Activated effector memory CD4-positive, alpha-beta T cell treated with anti-CD3 and anti-CD28 coated beads, Interleukin-2, amount 50 U/mL, for 16 hours (primary cell): ENCODE data around the gene MTERF4.
A peak's percentile ranks its signal among the peaks of the same experiment; 100 is the strongest.
"Not testable (repeated sequence)": the region's sequence is repeated elsewhere in the genome, so short reads cannot be mapped to it uniquely, and the experiment has no call there.

Experiments used
- DNase-seq: peaks from one replicate; pipeline ENCODE4 v3.0.0-alpha.2; 2020

The MTERF4 gene

DNA sequence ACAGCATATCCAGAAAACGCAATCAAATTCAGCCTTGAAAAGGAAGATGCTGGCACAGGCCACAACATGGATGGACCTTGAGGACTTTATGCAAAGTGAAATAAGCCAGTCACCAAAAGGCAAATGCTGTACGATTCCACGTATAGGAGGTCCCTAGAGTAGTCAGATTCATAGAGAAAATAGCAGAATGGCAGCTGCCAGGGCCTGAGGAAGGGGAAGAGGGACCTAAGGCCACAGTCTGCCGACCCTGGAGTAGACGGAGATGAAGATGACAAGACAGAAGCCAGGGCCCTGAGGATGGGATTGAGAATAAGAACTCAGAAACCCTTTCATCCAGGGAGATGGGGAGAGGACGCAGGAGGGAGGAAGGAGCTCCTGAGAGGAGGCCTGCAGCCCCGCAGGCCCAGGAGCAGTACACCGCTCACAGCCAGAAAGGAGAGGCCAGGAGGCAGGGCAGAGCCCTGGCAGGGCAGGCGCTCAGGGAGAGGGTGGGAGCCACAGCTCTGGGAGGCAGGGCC lies 8.1 kb upstream of the MTERF4 start:
- no peak for DNase-seq

DNA sequence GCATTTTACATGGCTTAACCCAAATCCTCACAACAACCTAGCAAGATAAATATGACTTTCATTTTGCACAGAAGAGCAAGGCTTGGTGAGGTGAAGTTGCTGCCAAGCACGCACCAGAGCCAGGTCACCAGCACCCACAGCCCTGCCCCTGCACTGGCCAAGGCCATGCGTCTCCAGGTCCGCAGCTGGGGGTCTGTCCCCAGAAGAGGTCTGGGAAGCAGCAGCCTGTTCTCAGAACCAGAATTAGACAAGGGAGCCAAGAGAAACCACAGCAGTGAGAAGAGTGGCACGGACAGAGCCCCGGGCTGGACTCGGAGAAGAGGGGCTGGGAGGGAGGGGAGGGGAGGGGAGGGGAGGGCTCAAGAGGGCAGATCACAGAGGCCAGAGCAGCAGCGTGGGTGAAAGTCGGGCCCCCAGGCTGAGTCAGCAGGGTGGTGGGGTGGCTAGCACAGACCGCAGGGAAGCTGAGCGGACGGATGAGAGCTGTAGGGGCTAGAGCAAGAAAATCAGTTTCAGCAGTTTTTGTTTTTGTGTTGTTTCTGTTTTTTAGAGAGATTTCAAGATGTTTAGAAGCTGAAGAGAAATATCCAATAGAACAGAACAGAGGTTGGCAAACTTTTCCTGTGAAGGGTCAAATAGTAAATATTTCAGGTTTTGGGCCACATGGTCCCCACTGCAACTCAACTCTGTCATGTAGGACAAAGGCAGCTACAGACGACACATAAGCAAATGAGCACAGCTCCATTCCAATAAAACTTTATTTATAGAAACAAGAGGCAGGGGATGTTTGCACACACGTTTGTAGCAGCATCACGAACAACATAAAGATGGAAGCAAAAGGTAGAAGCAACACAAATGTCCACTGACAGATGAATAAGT lies 7.4 kb upstream of the MTERF4 start:
- DNase-seq = peak; percentile 76

DNA sequence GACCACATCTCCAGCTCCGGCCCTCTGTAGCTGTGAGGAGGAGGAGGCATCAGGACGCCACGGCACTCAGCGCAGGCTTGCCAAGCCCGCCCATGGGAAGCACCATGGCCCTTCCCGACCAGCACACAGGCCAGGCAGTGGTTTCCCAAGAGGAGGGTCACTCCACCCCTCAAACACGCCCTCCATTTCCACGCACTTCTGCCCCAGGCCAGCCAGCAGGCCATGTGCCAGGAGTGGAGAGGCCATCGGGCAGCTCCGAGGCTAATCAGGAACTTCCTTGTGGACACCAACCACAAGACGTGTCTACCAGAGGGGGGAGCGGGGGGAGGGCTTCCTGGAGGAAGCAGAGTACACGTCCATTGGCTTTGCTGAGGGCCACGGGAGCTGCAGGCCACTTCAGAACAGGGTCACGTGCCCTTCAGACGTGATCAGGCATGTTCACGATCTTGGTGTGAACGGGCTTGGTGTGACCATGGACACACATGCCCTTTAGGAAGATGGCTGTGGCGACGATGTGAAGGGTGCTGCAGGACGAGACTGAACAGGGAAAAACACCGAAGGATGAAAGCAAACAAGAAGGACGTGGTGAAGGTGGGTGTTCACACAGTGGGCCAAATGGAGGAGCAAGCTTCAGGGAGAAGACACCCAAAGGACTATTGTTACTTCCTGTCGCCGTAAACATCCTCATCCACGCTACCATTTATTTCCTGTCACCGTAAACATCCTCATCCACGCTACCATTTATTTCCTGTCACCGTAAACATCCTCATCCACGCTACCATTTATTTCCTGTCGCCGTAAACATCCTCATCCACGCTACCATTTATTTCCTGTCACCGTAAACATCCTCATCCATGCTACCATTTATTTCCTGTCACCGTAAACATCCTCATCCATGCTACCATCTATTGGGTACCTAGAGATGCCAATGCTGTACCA lies 6.5 kb upstream of the MTERF4 start:
- DNase-seq = peak; percentile 68

DNA sequence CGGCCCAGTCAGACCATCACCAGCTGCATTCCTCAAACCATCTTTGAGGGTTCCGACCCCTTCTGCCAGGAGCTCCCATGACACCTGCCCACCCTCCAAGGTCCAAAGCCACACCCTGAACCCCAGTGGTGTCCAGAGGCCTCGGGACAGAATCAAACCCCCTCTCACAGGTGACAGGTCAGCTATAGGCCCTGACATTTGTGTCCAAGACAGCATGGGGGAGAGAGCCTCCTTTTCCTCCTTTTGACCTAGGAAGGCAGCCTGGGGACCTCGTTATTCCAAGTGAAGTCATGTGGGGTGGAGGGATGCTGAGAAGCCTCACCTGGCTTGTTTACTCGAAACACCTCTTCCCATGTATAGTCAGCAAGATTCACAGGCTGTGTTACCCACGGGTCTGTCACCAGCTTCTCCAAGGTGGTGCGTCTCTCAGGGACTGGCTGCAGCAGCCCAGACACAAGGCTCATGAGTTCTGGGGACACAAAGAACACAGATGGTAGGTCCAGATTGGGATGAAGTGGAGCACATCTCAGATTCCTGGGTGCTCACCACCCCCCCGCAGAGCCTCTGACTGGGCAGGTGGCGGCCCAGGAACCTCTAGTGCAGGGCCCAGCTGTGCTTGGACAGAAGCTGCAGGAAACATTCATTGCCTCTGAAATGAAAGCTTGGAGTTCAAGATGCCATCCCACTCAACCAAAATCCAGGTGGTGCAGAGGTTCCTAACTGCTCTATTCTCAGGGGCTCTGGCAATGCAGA lies 5.1 kb upstream of the MTERF4 start:
- no peak for DNase-seq

DNA sequence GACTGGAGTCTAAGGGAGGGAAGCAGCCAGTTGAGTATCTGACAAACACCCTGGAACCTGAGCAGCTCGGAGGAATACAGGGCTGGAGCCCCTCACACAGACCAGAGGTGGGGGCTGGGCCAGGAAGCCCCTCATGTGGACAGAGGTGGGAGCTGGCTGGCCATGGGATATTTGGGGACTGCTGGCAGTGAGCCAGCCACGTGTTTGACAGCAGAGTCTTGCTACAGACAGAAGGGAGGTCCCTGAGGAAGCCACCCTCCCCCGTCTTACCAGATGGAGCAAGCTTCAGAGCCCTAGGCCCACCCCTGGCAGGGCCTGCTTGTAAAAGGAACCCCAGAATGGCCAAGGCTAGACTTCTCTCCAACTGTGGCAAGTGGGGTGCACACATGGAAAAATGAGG lies 3.6 kb upstream of the MTERF4 start:
- no peak for DNase-seq

DNA sequence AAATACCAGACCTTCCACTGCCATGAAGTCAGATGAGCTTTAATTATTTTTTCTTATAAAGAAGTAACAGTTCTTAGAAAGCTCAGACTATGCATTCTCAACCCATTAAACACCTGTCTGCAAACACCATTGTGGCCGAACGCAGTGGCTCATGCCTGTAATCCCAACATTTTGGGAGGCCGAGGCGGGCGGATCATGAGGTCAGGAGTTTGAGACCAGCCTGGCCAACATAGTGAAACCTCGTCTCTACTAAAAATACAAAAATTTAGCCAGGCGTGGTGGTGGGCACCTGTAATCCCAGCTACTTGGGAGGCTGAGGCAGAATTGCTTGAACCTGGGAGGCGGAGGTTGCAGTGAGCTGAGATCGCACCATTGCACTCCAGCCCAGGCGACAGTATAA lies 2.5 kb upstream of the MTERF4 start:
- DNase-seq = not testable (repeated sequence)

DNA sequence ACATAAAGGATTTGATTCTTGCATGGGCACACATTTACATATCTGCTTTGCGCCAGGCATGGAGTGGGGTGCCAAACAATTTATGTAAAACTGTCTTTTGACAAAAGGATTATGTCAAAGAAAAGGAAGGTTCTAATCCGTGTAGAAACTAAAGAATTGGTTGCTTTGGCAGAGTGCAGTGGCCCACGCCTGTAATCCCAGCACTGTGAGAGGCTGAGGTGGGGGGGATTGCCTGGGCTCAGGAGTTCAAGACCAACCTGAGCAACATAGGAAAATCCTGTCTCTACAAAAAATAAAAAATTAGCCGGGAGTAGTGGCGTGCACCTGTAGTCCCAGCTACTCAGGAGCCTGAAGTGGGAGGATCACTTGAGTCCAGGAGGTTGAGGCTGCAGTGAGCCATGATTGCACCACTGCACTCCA lies 1.1 kb upstream of the MTERF4 start:
- DNase-seq = no peak

DNA sequence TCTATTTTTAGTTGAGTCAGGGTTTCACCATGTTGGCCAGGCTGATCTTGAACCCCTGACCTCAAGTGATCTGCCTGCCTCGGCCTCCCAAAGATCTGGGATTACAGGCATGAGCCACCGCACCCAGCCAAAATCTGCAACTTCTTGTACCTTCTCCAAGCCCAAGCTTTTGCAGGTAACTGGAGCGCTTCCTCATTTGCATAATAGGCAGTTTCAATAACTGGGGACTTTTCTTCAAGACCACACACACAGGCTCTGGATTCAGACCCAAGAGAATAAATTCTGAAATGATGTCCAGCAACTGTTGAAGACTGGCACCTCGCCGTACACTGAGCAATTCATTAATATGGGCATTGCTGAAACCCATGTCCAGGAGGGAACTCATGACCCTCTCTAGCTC lies 2.8 kb downstream of the MTERF4 start:
- DNase-seq = no peak

DNA sequence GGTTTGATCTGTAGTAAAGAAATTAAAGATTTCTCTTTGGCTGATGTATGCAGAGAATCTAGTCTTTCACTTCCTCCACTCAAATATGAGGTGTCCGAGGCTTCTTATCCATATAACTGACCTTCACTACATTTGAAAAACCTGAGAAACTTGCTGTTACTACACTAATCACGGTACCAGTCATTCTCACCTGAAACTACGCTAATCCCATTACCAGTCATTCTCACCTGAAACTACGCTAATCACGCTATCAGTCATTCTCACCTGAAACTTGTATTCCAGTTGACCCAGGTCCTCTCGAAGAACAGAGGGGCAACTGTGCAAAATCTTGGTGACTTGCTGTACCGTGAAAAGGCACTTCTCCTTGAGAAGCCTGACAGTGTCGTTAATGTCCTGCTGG lies 5.1 kb downstream of the MTERF4 start:
- no peak for DNase-seq

DNA sequence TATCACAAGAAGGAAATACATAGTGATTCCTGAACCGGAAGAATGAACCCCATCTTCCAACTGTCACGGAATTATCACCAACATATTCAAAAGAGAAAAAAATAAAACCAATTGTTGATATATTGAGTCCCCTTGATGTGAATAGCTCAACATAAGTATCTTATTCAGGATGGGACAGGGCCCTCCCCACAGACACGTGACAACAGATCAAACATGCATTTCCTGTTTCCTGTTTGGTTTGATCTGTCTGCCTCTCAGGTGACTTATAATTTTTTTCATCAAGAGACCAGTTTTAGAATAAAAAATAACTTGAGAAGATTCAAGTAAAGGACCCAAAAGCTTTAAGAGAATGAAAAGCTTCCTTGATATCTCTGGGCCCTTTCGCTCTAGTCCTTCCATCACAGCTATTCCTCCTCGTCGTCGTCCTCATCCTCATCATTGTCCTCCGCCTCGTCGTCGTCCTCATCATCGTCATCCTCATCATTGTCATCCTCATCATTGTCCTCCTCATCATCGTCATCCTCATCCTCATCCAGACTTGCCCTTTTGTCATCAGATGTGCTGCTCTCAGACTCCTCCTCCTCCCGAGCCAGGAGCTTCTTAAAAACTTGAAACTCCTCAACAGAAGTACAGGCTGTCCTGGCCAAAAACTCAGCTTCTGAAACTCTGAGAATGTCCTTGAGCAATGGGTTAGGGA lies 6.3 kb downstream of the MTERF4 start:
- DNase-seq = peak; percentile 85

DNA sequence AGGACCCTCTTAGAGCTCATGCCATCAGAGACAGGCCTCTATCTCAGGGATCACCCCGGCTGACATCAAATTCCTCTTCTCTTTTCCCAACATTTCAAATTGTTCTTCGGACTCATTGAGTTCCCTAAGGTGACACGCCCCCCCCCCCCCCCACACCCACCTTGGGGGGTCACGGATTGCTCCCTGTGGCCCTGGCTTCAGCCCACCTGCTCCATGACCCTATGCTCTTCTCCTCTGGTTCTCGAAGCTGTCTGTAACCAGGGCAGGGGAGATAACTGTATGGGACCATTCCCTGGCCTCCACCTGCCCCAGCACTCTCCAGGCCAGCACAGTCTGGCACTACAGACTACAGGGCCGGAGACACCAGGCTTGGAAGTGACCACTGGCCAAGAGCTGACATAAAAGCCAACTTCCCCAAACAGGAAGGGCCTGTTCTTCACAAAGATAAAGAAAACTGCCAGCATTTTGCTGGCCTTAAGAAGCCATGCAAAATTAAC lies 7.1 kb downstream of the MTERF4 start:
- DNase-seq = no peak

DNA sequence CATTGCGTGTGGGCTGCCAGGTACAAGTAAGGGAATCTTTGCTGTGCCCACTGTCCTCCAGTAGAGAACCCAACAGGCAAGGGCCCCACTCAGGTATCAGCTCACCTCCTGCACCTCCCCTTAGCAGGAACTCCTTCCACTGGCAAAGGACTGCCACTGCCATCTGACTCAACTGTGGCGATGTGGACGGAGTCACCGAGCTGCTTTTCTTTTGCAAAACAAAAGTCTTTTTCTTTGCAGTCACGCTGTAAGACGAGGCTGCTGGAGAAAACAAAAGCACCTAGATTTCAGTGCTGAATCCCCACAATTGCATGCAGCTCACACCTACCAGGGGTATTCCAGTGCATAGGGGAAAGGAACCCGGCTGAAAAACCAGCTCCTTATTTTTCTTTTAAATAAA lies 7.9 kb downstream of the MTERF4 start:
- no peak for DNase-seq

DNA sequence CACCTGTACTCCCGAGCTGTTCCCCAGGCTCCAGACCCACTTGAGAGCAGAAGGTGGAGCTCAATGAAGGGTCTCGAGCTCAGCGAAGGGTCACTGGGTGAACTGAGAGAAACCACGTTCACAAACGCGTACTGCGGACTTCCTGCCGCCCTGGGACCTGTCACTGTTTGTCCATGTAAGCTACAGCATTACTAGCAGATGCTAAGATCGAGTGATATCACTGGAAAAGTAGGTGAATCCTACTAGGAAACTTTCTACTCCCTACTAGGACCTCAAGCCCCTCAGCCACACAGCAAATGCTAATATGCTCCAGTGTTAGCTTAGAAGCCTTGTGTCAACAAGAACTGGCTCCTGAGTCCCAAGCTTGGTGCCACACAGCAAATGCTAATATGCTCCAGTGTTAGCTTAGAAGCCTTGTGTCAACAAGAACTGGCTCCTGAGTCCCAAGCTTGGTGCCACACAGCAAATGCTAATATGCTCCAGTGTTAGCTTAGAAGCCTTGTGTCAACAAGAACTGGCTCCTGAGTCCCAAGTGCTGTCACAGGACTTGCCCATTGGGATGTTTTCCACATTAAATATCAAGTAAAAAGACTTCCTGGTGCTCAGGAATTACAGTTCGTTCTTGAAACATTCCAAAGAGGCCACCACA lies 8.8 kb downstream of the MTERF4 start:
- DNase-seq = not testable (repeated sequence)

DNA sequence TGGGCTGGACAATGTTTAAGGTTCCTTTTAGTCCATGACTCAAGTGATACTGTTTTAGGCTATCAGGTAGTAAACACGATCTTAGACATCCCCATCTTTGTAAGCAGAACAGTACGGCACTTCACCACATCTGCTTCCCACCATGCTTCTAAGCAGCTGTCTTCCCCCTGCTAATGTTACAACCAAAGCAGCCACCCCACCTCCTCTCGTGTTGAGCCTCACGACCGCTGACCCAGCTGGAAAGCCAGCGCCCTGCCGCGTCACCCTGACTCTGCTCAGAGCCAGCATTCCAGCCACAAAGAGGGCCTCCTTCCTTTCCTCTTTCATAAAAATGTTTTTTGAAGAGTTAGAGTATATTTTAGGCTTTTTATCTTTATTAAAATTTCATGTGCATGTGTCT lies 9.4 kb downstream of the MTERF4 start:
- no peak for DNase-seq

DNA sequence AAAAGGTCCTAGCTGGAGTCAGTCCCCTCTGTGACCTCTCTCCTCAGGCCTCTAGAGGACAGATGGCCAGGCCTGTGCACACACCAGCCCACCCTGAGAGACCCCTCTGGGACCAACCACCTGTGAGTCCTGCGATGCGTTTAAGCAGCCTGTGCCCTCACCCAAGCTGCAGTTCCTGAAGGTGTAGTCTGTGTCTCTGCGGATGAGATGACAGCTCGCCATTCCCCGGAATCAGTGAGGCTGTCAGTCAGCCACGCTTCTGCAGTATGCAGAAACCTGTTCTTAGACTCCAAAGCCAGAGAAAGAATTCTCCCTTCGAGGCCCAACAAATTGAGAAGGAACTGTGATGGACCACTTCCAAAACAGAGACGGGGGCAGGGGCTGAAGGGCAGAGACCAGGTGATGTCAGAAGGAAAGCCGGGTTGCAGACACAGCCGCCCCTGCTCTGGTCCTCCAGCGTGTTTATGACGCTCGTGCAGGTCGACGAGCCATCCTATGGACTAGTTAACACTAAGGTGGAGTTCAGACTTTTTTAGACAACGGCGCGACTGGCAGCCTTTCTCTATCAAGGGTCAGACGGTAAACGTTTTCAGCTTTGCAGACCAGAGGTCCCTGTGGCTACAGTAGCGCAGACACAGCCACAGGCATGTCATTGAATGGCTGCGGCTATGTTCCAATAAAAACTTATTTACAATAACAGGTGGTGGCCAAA lies 10.2 kb downstream of the MTERF4 start:
- DNase-seq = no peak

DNA sequence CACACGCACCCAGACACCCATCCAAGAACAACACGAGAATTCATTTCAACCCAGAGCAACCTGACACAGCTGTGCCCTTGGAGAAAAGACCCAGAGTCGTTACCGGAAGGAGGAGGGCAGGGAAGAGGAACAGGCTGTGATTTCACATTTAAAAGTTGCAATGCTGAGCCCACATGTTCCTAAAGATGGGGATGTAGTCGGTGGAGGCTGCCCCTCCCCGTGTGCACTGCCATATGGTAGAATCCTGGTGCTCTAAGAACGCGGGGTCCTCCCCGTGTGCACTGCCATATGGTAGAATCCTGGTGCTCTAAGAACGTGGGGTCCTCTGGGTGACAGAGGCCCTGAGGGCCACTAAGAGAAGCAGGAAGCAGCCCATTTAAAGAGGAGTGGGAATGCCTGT lies 10.9 kb downstream of the MTERF4 start:
- no peak for DNase-seq

DNA sequence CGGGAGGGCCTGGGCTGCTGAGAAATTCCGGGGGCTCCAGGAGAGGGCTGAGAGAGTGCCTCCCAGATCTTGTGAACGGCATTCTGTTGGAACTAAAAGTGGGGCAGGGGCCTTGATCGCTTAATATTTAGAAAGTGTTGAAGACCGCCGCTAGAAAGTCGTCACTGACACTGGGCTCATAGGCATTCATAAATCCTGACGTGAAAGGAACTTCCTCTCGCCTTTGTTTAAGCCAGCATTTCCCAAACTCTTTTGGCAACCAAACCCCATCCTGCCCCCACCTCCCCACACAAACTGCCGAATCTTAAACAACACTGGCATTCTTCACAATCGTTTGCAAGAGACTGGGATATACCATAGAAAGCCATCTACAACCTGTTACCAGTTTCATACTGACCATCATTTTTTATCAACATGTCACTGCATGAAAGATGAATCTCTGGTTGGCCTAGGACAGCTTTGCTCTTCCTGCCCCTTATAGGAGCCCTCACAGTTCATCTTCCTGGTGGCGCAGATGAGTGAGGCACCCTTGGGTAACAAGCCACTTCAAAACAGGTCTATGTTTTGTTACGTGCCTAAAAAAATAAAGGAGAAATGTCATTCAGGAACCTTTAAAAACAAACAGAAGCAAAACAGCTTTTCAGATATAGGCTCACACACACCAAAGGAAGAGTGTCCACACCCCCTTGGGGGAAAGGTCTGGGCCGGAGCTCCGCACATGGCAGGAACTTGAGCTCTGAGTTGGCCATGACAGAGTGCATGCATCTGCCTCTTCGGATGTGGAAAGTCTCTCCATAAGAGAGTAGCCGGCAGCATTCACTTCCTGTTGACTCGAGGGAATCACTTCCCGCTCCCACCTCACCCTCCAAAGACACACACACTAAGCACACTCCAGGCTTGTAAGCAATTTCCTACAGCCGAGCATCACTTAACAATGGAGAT lies 13.0 kb downstream of the MTERF4 start:
- no peak for DNase-seq

DNA sequence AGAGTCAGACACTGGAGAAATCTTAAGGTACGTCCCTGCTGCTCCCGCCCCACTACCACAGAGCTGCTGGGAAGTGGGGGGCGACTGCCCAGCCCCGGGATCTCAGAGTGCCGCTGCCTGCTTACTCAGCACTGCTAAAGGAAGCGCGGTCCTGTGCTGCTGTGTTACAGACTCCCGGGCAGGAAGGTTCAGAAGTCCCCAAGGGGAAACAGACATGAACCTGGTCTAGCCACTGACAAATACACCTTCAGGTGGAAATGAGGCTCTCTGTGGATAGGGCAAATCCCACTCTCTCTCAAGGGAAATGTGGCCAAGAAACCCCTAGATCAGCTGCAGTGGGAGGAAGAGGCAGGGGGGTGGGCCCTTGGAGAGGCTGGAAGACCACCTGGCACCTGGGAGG lies 13.7 kb downstream of the MTERF4 start:
- DNase-seq = no peak

DNA sequence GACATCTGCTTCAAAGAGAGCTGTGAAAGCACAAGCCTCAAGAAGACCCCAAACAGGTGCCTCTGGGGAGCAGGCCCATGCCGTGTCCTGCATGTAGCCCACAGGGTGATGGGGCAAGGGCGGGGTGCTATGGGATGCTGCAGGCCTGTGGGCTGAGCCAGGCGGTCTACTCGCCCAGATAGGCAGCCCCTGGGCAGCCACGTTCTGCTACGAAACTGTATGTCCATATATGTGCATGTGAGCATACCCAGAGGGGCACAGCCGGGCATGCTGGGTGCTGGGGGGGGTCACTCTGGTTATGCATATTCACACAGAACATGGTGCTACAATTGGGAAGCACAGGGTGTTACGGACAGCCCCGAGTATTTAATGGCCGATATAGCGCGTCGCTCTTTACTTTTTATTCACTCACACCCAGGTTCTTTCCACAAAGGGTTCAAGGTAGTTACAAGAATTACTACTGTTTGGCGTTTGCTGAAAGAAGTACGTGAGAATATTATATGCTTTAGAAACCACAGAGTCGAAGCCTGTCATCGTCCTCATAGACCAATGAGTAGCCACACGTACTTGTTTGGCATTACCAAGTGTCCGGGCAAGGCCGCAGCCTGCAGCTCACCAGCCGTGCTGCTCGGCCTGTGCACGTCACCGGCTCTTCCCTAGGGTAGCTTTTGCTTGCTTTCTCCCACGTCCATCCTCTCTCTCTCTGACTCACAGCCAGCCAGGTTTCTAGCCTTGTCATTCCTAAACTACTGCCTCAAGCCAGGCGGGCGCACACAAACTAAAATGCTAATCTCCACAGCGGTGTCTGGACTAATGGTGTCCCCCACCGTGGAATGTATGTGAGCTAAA lies 14.4 kb downstream of the MTERF4 start:
- DNase-seq = no peak
